Transverse colon (tissue), 3 donors: ENCODE data around the gene RPL41.

Experiments used
- CTCF ChIP-seq, 5 experiments: fragments of 200-600 bp in 3 of 5; fragments of 450-650 bp in 2 of 5; sonication (generic) in 3 of 5; IDR thresholded peaks; 1 replicate in 2 of 5; 2 replicates in 3 of 5; pipeline ENCODE4 v1.5.1; 2016 to 2017; ENCODE audit warnings: antibody characterized with exemption in 5 of 5, inconsistent platforms in 3 of 5, mild to moderate bottlenecking in 2 of 5, moderate library complexity in 1 of 5
- POLR2A ChIP-seq: fragments of 450-650 bp; IDR thresholded peaks from one replicate; pipeline ENCODE4 v1.6.1; 2016; ENCODE audit warnings: antibody characterized with exemption, mild to moderate bottlenecking, moderate library complexity

GRCh38 chr12:56154246-56154771 is 37.9 kb downstream of the RPL41 start:
- TF ChIP-seq CTCF (IDR thresholded peaks at IDR 0.05) (no peak), POLR2A (no peak)
